Measurements from ENCODE around the gene FBXL13. TPM values are rescaled to one million over a fixed set of nuclear protein-coding genes. Genes with fewer than 3 reads are reported as not detected.
"Not testable (repeated sequence)": the region's sequence is repeated elsewhere in the genome, so short reads cannot be mapped to it uniquely, and the experiment has no call there.

FBXL13 gene
- total RNA-seq, 1 donor from 2014 or later: 0.36 TPM

DNA sequence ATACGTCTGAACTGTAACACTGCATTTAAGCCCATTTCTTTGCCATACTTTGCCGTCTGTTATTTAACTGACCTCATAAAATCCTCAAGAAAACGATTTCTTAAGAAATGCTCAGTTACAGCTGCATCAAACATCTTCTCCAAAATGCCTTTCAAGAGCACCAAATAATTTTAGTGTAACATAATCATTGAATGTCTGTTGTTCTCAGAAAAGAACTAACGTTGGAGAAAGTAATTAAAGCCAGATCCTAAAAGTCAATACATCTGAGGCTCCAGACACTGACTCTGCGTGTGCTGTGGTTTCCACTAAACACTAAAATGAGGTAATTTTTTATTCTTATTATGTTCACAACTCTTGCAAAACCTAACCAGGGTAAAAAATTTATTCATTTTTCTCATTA, 225.5 kb downstream of the FBXL13 start:
- no peak overlapping the region for H3K27ac ChIP-seq (replicated peaks)
- no peaks in the 10 kb centered on the region for H3K4me1 ChIP-seq
- no peaks in the 10 kb centered on the region for H3K36me3 ChIP-seq
- no peaks in the 10 kb centered on the region for H3K9me3 ChIP-seq (replicated peaks)
- no peak overlapping the region for H3K4me3 ChIP-seq
- no peak for DNase-seq
- intact Hi-C loops (cut with micrococcal nuclease): no loop called here
- no peaks in the 10 kb centered on the region for H3K27me3 ChIP-seq (ENCODE audit: low read depth)
- TF ChIP-seq, protein P1, sequence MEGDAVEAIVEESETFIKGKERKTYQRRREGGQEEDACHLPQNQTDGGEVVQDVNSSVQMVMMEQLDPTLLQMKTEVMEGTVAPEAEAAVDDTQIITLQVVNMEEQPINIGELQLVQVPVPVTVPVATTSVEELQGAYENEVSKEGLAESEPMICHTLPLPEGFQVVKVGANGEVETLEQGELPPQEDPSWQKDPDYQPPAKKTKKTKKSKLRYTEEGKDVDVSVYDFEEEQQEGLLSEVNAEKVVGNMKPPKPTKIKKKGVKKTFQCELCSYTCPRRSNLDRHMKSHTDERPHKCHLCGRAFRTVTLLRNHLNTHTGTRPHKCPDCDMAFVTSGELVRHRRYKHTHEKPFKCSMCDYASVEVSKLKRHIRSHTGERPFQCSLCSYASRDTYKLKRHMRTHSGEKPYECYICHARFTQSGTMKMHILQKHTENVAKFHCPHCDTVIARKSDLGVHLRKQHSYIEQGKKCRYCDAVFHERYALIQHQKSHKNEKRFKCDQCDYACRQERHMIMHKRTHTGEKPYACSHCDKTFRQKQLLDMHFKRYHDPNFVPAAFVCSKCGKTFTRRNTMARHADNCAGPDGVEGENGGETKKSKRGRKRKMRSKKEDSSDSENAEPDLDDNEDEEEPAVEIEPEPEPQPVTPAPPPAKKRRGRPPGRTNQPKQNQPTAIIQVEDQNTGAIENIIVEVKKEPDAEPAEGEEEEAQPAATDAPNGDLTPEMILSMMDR (IDR thresholded peaks at IDR 0.05; ENCODE audit: borderline replicate concordance): no peak

DNA sequence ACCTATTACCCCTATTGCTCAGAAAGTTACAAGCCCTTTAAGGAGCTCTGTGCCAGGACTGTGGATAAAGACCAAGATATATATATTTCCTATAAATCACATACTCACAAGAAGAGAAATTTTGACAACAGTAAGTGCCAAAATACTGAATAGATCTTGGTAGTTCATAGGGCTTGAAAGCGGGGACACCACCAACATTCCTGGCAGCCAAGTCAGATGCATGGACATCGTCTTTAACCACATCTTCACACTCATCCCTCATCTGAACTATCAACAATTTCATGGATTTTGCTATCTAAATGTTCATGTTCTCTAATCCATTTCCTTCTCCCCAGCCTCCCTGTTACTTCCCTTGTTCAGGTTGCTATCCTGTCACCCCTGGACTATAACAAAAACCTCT, 229.2 kb downstream of the FBXL13 start:
- Histone ChIP-seq H3K9me3 (replicated peaks) (no peaks in the 10 kb centered on the region), H3K4me3 (no peak overlapping the region), H3K4me1 (no peaks in the 10 kb centered on the region), H3K27ac (replicated peaks) (no peak overlapping the region), H3K27me3 (ENCODE audit: low read depth) (no peaks in the 10 kb centered on the region), H3K36me3 (no peaks in the 10 kb centered on the region)
- TF ChIP-seq, protein P1 (IDR thresholded peaks at IDR 0.05; ENCODE audit: borderline replicate concordance): no peak
- DNase-seq: no peak
- intact Hi-C loops (cut with micrococcal nuclease): no loop called here

GRCh38 chr7:102843850-102844249, 230.7 kb downstream of the FBXL13 start:
- Histone ChIP-seq H3K27ac (replicated peaks) (no peak overlapping the region), H3K36me3 (no peaks in the 10 kb centered on the region), H3K4me1 (no peaks in the 10 kb centered on the region), H3K27me3 (ENCODE audit: low read depth) (no peaks in the 10 kb centered on the region), H3K4me3 (no peak overlapping the region), H3K9me3 (replicated peaks) (no peaks in the 10 kb centered on the region)
- no peak for DNase-seq
- TF ChIP-seq, protein P1 (IDR thresholded peaks at IDR 0.05; ENCODE audit: borderline replicate concordance): no peak
- intact Hi-C loops (cut with micrococcal nuclease): no loop called here

- Histone ChIP-seq H3K9me3 (replicated peaks) (no peaks in the 10 kb centered on the region), H3K4me1 (no peaks in the 10 kb centered on the region), H3K4me3 (no peak overlapping the region), H3K27ac (replicated peaks) (no peak overlapping the region), H3K27me3 (ENCODE audit: low read depth) (no peaks in the 10 kb centered on the region), H3K36me3 (no peaks in the 10 kb centered on the region)
- intact Hi-C loops (cut with micrococcal nuclease): no loop called here
- TF ChIP-seq, protein P1 (IDR thresholded peaks at IDR 0.05; ENCODE audit: borderline replicate concordance): no peak
- DNase-seq: no peak
Measured at GRCh38 chr7:102842284-102842683, 232.3 kb downstream of the FBXL13 start.

DNA sequence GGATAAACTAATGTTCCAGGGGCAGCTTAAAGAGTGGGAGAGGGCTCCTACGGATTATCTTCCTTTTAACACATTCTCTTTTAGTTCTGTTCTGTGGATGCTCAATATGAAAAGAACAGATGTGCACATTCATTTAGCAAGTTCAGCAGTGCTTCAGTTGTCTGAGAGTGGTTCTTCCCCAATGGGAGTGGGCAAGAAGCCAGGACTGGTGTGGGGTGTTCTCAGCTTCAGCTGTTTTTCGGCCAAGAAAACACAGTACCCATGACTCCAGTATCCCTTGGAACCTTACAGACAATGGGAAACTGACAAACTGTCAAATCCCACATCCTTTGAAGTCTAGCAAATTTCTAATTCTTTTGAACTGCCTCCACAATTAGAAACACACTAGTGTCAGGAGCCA, 233.3 kb downstream of the FBXL13 start:
- DNase-seq: no peak
- H3K9me3 ChIP-seq (replicated peaks): no peaks in the 10 kb centered on the region
- H3K36me3 ChIP-seq: no peaks in the 10 kb centered on the region
- TF ChIP-seq, protein P1 (IDR thresholded peaks at IDR 0.05; ENCODE audit: borderline replicate concordance): no peak
- no peak overlapping the region for H3K27ac ChIP-seq (replicated peaks)
- intact Hi-C loops (cut with micrococcal nuclease): no loop called here
- H3K4me3 ChIP-seq: no peak overlapping the region
- H3K27me3 ChIP-seq (ENCODE audit: low read depth): no peaks in the 10 kb centered on the region
- no peaks in the 10 kb centered on the region for H3K4me1 ChIP-seq

DNA sequence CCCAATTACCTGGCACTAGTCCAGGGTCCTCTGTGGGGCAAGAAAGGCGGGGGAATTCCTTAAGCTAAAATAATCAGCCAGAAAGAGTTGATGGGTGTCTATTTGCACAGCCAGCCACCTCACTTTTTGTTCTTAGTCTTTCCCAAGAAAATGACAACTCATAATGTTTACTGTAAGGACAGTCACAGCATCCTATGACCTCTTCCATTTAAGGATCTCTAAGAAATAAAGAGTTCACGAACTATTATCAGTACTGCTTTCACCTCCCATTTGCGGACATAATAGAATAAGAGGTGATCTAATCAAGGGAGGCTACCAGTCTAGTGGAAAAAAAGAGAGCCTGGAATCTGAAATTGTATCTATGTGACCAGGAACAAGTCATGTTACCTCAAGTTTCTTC, 234.2 kb downstream of the FBXL13 start:
- DNase-seq: no peak
- Histone ChIP-seq H3K27me3 (ENCODE audit: low read depth) (no peaks in the 10 kb centered on the region), H3K36me3 (no peaks in the 10 kb centered on the region), H3K27ac (replicated peaks) (no peak overlapping the region), H3K4me3 (no peak overlapping the region), H3K4me1 (no peaks in the 10 kb centered on the region), H3K9me3 (replicated peaks) (no peaks in the 10 kb centered on the region)
- intact Hi-C loops (cut with micrococcal nuclease): no loop called here
- TF ChIP-seq, protein P1 (IDR thresholded peaks at IDR 0.05; ENCODE audit: borderline replicate concordance): no peak

- intact Hi-C loops (cut with micrococcal nuclease); H3K27ac ChIP-seq (replicated peaks); H3K27me3 ChIP-seq (ENCODE audit: low read depth); DNase-seq; H3K4me3 ChIP-seq; H3K9me3 ChIP-seq (replicated peaks); H3K36me3 ChIP-seq; H3K4me1 ChIP-seq: not testable (repeated sequence)
Measured at GRCh38 chr7:102838572-102839101, 236.0 kb downstream of the FBXL13 start.

All from left ventricle myocardium inferior (tissue), 1 donor.